Gastrocnemius medialis (tissue), 4 donors: Measurements from ENCODE around the gene ANXA3.

Experiments used
- CTCF ChIP-seq, 5 experiments: fragments of 450-650 bp in 3 of 5; fragments of 200-600 bp in 2 of 5; sonication (generic) in 2 of 5; IDR thresholded peaks in 4 of 5; conservative IDR thresholded peaks in 1 of 5; 1 replicate in 4 of 5; 2 replicates in 1 of 5; pipeline ENCODE4 v1.5.1; 2016 to 2019; ENCODE audit warnings: antibody characterized with exemption in 5 of 5, mild to moderate bottlenecking in 3 of 5, moderate library complexity in 3 of 5
- POLR2A ChIP-seq, 2 donors: fragments of 450-650 bp; IDR thresholded peaks; one replicate each; pipeline ENCODE4 v1.6.1; 2017; ENCODE audit warnings: antibody characterized with exemption in 2 of 2, mild to moderate bottlenecking in 2 of 2, moderate library complexity in 2 of 2

GRCh38 chr4:78648640-78649363 is 97.2 kb downstream of the ANXA3 start:
- TF ChIP-seq POLR2A (IDR thresholded peaks at IDR 0.05) (no peak), CTCF (IDR thresholded peaks at IDR 0.05 in 4 of 5, conservative IDR thresholded peaks at IDR 0.05 in 1 of 5) (no peak)
